ENCODE results near the gene PIK3R2.

Gene PIK3R2

GRCh38 chr19:18109733-18110608 lies 43.0 kb upstream of the PIK3R2 start:
- Mint-ChIP-seq H3K4me1 (peaks cover 7% of the 10 kb centered on the region), H3K27me3 (ENCODE audit: low read depth) (peaks cover 24% of the 10 kb centered on the region), H3K27ac (peak overlapping the region in 1 of 3 experiments; percentile 87), H3K4me3 (peak overlapping the region; percentile 83), H3K36me3 (ENCODE audit: low read depth) (no peaks in the 10 kb centered on the region), H3K9me3 (no peaks in the 10 kb centered on the region)
- no peak for TF ChIP-seq CTCF (IDR thresholded peaks at IDR 0.05; ENCODE audit: unreplicated experiment in 3 of 3)

GRCh38 chr19:18110609-18111232 lies 42.2 kb upstream of the PIK3R2 start:
- Mint-ChIP-seq H3K27ac (no peak overlapping the region), H3K36me3 (ENCODE audit: low read depth) (no peaks in the 10 kb centered on the region), H3K9me3 (no peaks in the 10 kb centered on the region), H3K4me1 (peaks cover 7% of the 10 kb centered on the region), H3K4me3 (peak overlapping the region; percentile 63 to 74 (median 74)), H3K27me3 (ENCODE audit: low read depth) (peaks cover 24% of the 10 kb centered on the region)
- TF ChIP-seq CTCF (IDR thresholded peaks at IDR 0.05; ENCODE audit: unreplicated experiment in 3 of 3), result no peak

- Mint-ChIP-seq H3K36me3 (ENCODE audit: low read depth) (no peaks in the 10 kb centered on the region), H3K4me1 (peaks cover 14% of the 10 kb centered on the region), H3K4me3 (peak overlapping the region; percentile 19 to 38 (median 33)), H3K9me3 (no peaks in the 10 kb centered on the region), H3K27ac (no peak overlapping the region), H3K27me3 (ENCODE audit: low read depth) (peaks cover 27% of the 10 kb centered on the region)
- peak; percentile 85 to 87 (median 85) for TF ChIP-seq CTCF (IDR thresholded peaks at IDR 0.05; ENCODE audit: unreplicated experiment in 3 of 3)
Measured at GRCh38 chr19:18112989-18113478, 39.9 kb upstream of the PIK3R2 start.

GRCh38 chr19:18113827-18114226 lies 39.1 kb upstream of the PIK3R2 start:
- H3K27me3 Mint-ChIP-seq (ENCODE audit: low read depth), result peaks cover 22% of the 10 kb centered on the region
- H3K36me3 Mint-ChIP-seq (ENCODE audit: low read depth), result no peaks in the 10 kb centered on the region
- H3K27ac Mint-ChIP-seq, result no peak overlapping the region
- no peak for TF ChIP-seq CTCF (IDR thresholded peaks at IDR 0.05; ENCODE audit: unreplicated experiment in 3 of 3)
- peaks cover 13% of the 10 kb centered on the region for H3K4me1 Mint-ChIP-seq
- H3K4me3 Mint-ChIP-seq, result no peak overlapping the region
- H3K9me3 Mint-ChIP-seq, result no peaks in the 10 kb centered on the region

GRCh38 chr19:18114483-18114882 lies 38.5 kb upstream of the PIK3R2 start:
- Mint-ChIP-seq H3K36me3 (ENCODE audit: low read depth) (no peaks in the 10 kb centered on the region), H3K4me3 (no peak overlapping the region), H3K4me1 (peaks cover 13% of the 10 kb centered on the region), H3K9me3 (no peaks in the 10 kb centered on the region), H3K27me3 (ENCODE audit: low read depth) (peaks cover 18% of the 10 kb centered on the region), H3K27ac (no peak overlapping the region)
- TF ChIP-seq CTCF (IDR thresholded peaks at IDR 0.05; ENCODE audit: unreplicated experiment in 3 of 3), result no peak
